Chondrocyte (in vitro differentiated cells): ENCODE results near the gene TRIM34. TPM values are rescaled to one million over a fixed set of nuclear protein-coding genes. Genes with fewer than 3 reads are reported as not detected.

Experiments
- DNase-seq: peaks from one replicate; pipeline ENCODE4 v3.0.0; 2021; ENCODE audit warnings: mixed read lengths, low spot score
- H3K27ac Mint-ChIP-seq: one replicate; pipeline ENCODE4 v1.8.0; 2021; ENCODE audit warnings: mild to moderate bottlenecking, moderate library complexity, mixed read lengths; ENCODE audit not compliant: unreplicated experiment
- H3K27me3 Mint-ChIP-seq: 2 replicates; pipeline ENCODE4 v1.8.0; 2021; ENCODE audit warnings: low read depth, mixed read lengths
- H3K36me3 Mint-ChIP-seq: 2 replicates; pipeline ENCODE4 v1.8.0; 2021; ENCODE audit warnings: low read depth, mixed read lengths
- H3K4me1 Mint-ChIP-seq: 2 replicates; pipeline ENCODE4 v1.8.0; 2021; ENCODE audit warnings: low read depth, mild to moderate bottlenecking, mixed read lengths
- H3K4me3 Mint-ChIP-seq: one replicate; pipeline ENCODE4 v1.8.0; 2021; ENCODE audit warnings: mild to moderate bottlenecking, moderate library complexity, mixed read lengths; ENCODE audit not compliant: unreplicated experiment
- H3K9me3 Mint-ChIP-seq: 2 replicates; pipeline ENCODE4 v1.8.0; 2021; ENCODE audit warnings: low read depth, mixed read lengths
- CTCF ChIP-seq: fragments of 200-600 bp; sonication (generic); IDR thresholded peaks from 2 replicates; pipeline ENCODE4 v1.5.0; 2021; ENCODE audit warnings: antibody characterized with exemption, mild to moderate bottlenecking, moderate library complexity
- total RNA-seq: library from RNA; stranded (reverse); gene quantifications from 3 replicates; pipeline ENCODE4 v1.2.1, GENCODE V29; 2021

Gene TRIM34
- total RNA-seq, 1 donor from 2014 or later, result 2.1 TPM

- no peak overlapping the region for H3K4me3 Mint-ChIP-seq
- peaks cover 59% of the 10 kb centered on the region for H3K4me1 Mint-ChIP-seq
- H3K27me3 Mint-ChIP-seq, result no peaks in the 10 kb centered on the region
Observed at GRCh38 chr11:5691964-5692361, 67.2 kb downstream of the TRIM34 start.

More at GRCh38 chr11:5691964-5692361, 67.2 kb downstream of the TRIM34 start:
- Mint-ChIP-seq H3K9me3 (no peaks in the 10 kb centered on the region), H3K27ac (no peak overlapping the region), H3K36me3 (peaks cover 16% of the 10 kb centered on the region)
- no peak for TF ChIP-seq CTCF
- DNase-seq, result no peak

Other genes starting within 250 kb of the TRIM34 start
- not detected in 3 replicates for gene OR51M1, start 241.2 kb upstream of the TRIM34 start, total RNA-seq
- not detected in 3 replicates for gene OR51Q1, start 202.9 kb upstream of the TRIM34 start, total RNA-seq
- gene OR51I1, start 183.5 kb upstream of the TRIM34 start, total RNA-seq, result 0.46 TPM in 1 of 3 replicates, not detected in the others
- not detected in 3 replicates for gene OR51I2, start 175.7 kb upstream of the TRIM34 start, total RNA-seq
- gene OR52D1, start 136.3 kb upstream of the TRIM34 start, total RNA-seq, result not detected in 3 replicates
- 0.13 to 0.31 TPM in 2 of 3 replicates, not detected in the other for gene UBQLN3, start 115.0 kb upstream of the TRIM34 start, total RNA-seq
- 0.22 to 0.41 TPM (median 0.23 TPM) in 3 replicates for gene UBQLNL, start 108.3 kb upstream of the TRIM34 start, total RNA-seq
- 0.39 TPM in 1 of 3 replicates, not detected in the others for gene OR52H1, start 76.5 kb upstream of the TRIM34 start, total RNA-seq
- gene OR52B6, start 44.1 kb upstream of the TRIM34 start, total RNA-seq, result not detected in 3 replicates
- gene TRIM6, start 28.4 kb upstream of the TRIM34 start, total RNA-seq, result 1.5 to 2.3 TPM (median 2.1 TPM) in 3 replicates
- gene TRIM5, start 60.1 kb downstream of the TRIM34 start, total RNA-seq, result 31.0 to 36.2 TPM (median 34.1 TPM) in 3 replicates
- 85.9 to 108 TPM (median 94.7 TPM) in 3 replicates for gene TRIM22, start 64.8 kb downstream of the TRIM34 start, total RNA-seq
- not detected in 3 replicates for gene OR56B1, start 111.4 kb downstream of the TRIM34 start, total RNA-seq
- not detected in 3 replicates for gene OR52N4, start 129.2 kb downstream of the TRIM34 start, total RNA-seq
- gene OR52N5, start 158.4 kb downstream of the TRIM34 start, total RNA-seq, result not detected in 3 replicates
- not detected in 3 replicates for gene OR52N1, start 166.3 kb downstream of the TRIM34 start, total RNA-seq
- gene OR52N2, start 183.9 kb downstream of the TRIM34 start, total RNA-seq, result not detected in 3 replicates
- not detected in 3 replicates for gene OR52E6, start 216.9 kb downstream of the TRIM34 start, total RNA-seq
- not detected in 3 replicates for gene OR52E8, start 232.7 kb downstream of the TRIM34 start, total RNA-seq